Heart left ventricle (tissue), 13 donors: Measurements from ENCODE around the gene TRIOBP.

Experiments
- CTCF ChIP-seq, 12 donors: fragments of 200-600 bp; sonication (generic) in 4 of 12; IDR thresholded peaks; one replicate each; pipeline versions ENCODE4 v1.5.0 to v1.8.0; 2018 to 2022; ENCODE audit warnings: antibody characterized with exemption in 12 of 12, mild to moderate bottlenecking in 5 of 12
- POLR2A ChIP-seq, 2 donors: fragments of 450-650 bp; IDR thresholded peaks; one replicate each; pipeline ENCODE4 v1.6.1; 2017; ENCODE audit warnings: antibody characterized with exemption in 2 of 2, mild to moderate bottlenecking in 2 of 2, moderate library complexity in 2 of 2
- donor health status: ischemic (EF 13 %, LVEDD 7.1; RV severe dilation, severe dysfunction).
- donor health status: DM: no; HTN: yes; CAD: no.
- donor health status: DM: no; HTN: no; CAD: no.
- donor health status: ischemic (EF 25% LVEDD 6.9; RV normal size, moderate dysfunction).
- donor health status: ischemic (EF 25% LVEDD 5.7; RV mildly dilated, moderate dysfunction).
- donor health status: ischemic (EF 35%, LVEDD 5.7; RV mildly dilated, moderate dysfunction).
- donor health status: nonischemic (EF 11% LVEDD 7.7; RV severe dilation, severe dysfunction).
- donor health status: DM: yes; HTN: yes; CAD: no.
- donor health status: PGD.
- donor health status: ischemic (EF 29% LVEDD 5.4; RV normal size, mild dysfunction).
- donor health status: nonischemic (EF 23%, LVEDD 6.1; RV moderate dilation, normal function).

GRCh38 chr22:37752189-37753087, 55.6 kb downstream of the TRIOBP start:
- TF ChIP-seq CTCF (IDR thresholded peaks at IDR 0.05) (peak in 6 of 12 donors; percentile 14 to 30 (median 22)), POLR2A (IDR thresholded peaks at IDR 0.05) (peak in 1 of 2 donors; percentile 30)
